Left renal pelvis (tissue), 4 donors: ENCODE results near the gene TMBIM1. TPM values are rescaled to one million over a fixed set of nuclear protein-coding genes. Genes with fewer than 3 reads are reported as not detected.

ENCODE experiments used
- DNase-seq, 4 donors: peaks; one replicate each; pipeline ENCODE4 v3.0.0-alpha.2; 2013; ENCODE audit warnings: low read depth in 4 of 4, low spot score in 3 of 4
- polyA plus RNA-seq, 4 donors: library from polyadenylated mRNA; unstranded; fragments of 120-200 nt; gene quantifications; one replicate each; pipeline ENCODE4 v1.2.1, GENCODE V29; 2013; ENCODE audit not compliant: insufficient read length in 4 of 4

Gene TMBIM1
- polyA plus RNA-seq, 4 donors, result 72.2 to 94.0 (median 86.5) TPM

- no peak for DNase-seq
Measured at GRCh38 chr2:218260166-218260565, 32.1 kb downstream of the TMBIM1 start.

GRCh38 chr2:218259099-218259961, 33.0 kb downstream of the TMBIM1 start:
- no peak for DNase-seq

- DNase-seq, result no peak
Measured at GRCh38 chr2:218257390-218257981, 34.8 kb downstream of the TMBIM1 start.

- no peak for DNase-seq
Measured at GRCh38 chr2:218256612-218257350, 35.5 kb downstream of the TMBIM1 start.

GRCh38 chr2:218255446-218255845, 36.9 kb downstream of the TMBIM1 start:
- no peak for DNase-seq

GRCh38 chr2:218253232-218253625, 39.1 kb downstream of the TMBIM1 start:
- DNase-seq, result no peak

GRCh38 chr2:218252509-218253231, 39.6 kb downstream of the TMBIM1 start:
- no peak for DNase-seq

GRCh38 chr2:218249691-218250090, 42.6 kb downstream of the TMBIM1 start:
- no peak for DNase-seq

- no peak for DNase-seq
Measured at GRCh38 chr2:218245214-218245613, 47.1 kb downstream of the TMBIM1 start.

- no peak for DNase-seq
Measured at GRCh38 chr2:218244665-218245064, 47.6 kb downstream of the TMBIM1 start.

GRCh38 chr2:218244204-218244603, 48.1 kb downstream of the TMBIM1 start:
- no peak for DNase-seq

- DNase-seq, result no peak
Measured at GRCh38 chr2:218238887-218239286, 53.4 kb downstream of the TMBIM1 start.

GRCh38 chr2:218236829-218237228, 55.5 kb downstream of the TMBIM1 start:
- DNase-seq, result no peak

GRCh38 chr2:218235017-218235416, 57.3 kb downstream of the TMBIM1 start:
- DNase-seq, result no peak

- DNase-seq, result no peak
Measured at GRCh38 chr2:218234521-218234920, 57.8 kb downstream of the TMBIM1 start.

- no peak for DNase-seq
Measured at GRCh38 chr2:218233543-218233942, 58.8 kb downstream of the TMBIM1 start.

GRCh38 chr2:218230882-218231281, 61.4 kb downstream of the TMBIM1 start:
- no peak for DNase-seq

- DNase-seq, result no peak
Measured at GRCh38 chr2:218229851-218230250, 62.5 kb downstream of the TMBIM1 start.

- no peak for DNase-seq
Measured at GRCh38 chr2:218229239-218229638, 63.1 kb downstream of the TMBIM1 start.

GRCh38 chr2:218228366-218229090, 63.8 kb downstream of the TMBIM1 start:
- no peak for DNase-seq
